ENCODE results near the gene FAM193B. TPM values are rescaled to one million over a fixed set of nuclear protein-coding genes. Genes with fewer than 3 reads are reported as not detected.

The FAM193B gene
- total RNA-seq, 1 donor from 2014 or later = 21.5 TPM

- Histone ChIP-seq H3K4me1 (peaks cover 41% of the 10 kb centered on the region), H3K9me3 (replicated peaks) (no peaks in the 10 kb centered on the region), H3K4me3 (no peak overlapping the region), H3K27ac (replicated peaks) (peak overlapping the region; percentile 67), H3K36me3 (peaks cover 11% of the 10 kb centered on the region), H3K27me3 (ENCODE audit: low read depth) (peaks cover 57% of the 10 kb centered on the region)
- TF ChIP-seq CTCF (IDR thresholded peaks at IDR 0.05; ENCODE audit: borderline replicate concordance) = no peak
- DNase-seq = no peak
- intact Hi-C loops (cut with micrococcal nuclease) = no loop called here
Observed at GRCh38 chr5:177479774-177480173, 74.6 kb downstream of the FAM193B start.

GRCh38 chr5:177478711-177479646 is 75.4 kb downstream of the FAM193B start:
- Histone ChIP-seq H3K27ac (replicated peaks) (peak overlapping the region; percentile 67), H3K9me3 (replicated peaks) (no peaks in the 10 kb centered on the region), H3K27me3 (ENCODE audit: low read depth) (peaks cover 59% of the 10 kb centered on the region), H3K36me3 (peaks cover 8% of the 10 kb centered on the region), H3K4me3 (no peak overlapping the region), H3K4me1 (peaks cover 47% of the 10 kb centered on the region)
- peak; percentile 92 for DNase-seq
- no peak for TF ChIP-seq CTCF (IDR thresholded peaks at IDR 0.05; ENCODE audit: borderline replicate concordance)
- intact Hi-C loops (cut with micrococcal nuclease) = no loop called here

- intact Hi-C loops (cut with micrococcal nuclease) = no loop called here
- no peak for DNase-seq
- TF ChIP-seq CTCF (IDR thresholded peaks at IDR 0.05; ENCODE audit: borderline replicate concordance) = no peak
- Histone ChIP-seq H3K36me3 (no peaks in the 10 kb centered on the region), H3K4me1 (peaks cover 53% of the 10 kb centered on the region), H3K9me3 (replicated peaks) (no peaks in the 10 kb centered on the region), H3K27me3 (ENCODE audit: low read depth) (peaks cover 58% of the 10 kb centered on the region), H3K4me3 (no peak overlapping the region), H3K27ac (replicated peaks) (peak overlapping the region; percentile 67)
Observed at GRCh38 chr5:177477701-177478477, 76.5 kb downstream of the FAM193B start.

GRCh38 chr5:177476531-177477233 is 77.7 kb downstream of the FAM193B start:
- Histone ChIP-seq H3K27me3 (ENCODE audit: low read depth) (peaks cover 64% of the 10 kb centered on the region), H3K27ac (replicated peaks) (peak overlapping the region; percentile 47), H3K4me3 (no peak overlapping the region), H3K4me1 (peaks cover 65% of the 10 kb centered on the region), H3K9me3 (replicated peaks) (no peaks in the 10 kb centered on the region), H3K36me3 (no peaks in the 10 kb centered on the region)
- intact Hi-C loops (cut with micrococcal nuclease) = no loop called here
- DNase-seq = no peak
- no peak for TF ChIP-seq CTCF (IDR thresholded peaks at IDR 0.05; ENCODE audit: borderline replicate concordance)

Data from left ventricle myocardium inferior (tissue), 1 donor.